RWPE1 (cell line): ENCODE data around the gene PRR16.
A peak's percentile ranks its signal among the peaks of the same experiment; 100 is the strongest.

Source experiments
- CTCF ChIA-PET: fragments of 350-600 bp; sonication (Branson Sonifier 250); formaldehyde crosslinking; extraction: SDS; loops from one replicate; lab custom pipeline; 2021; lab: Yijun Ruan, JAX
- POLR2A ChIA-PET: fragments of 400-600 bp; formaldehyde crosslinking; extraction: SDS; loops from one replicate; lab custom pipeline; 2020; ENCODE audit warnings: antibody characterized with exemption; ENCODE audit not compliant: low non-redundant PET; lab: Yijun Ruan, JAX
- DNase-seq: peaks from one replicate; pipeline ENCODE4 v3.0.0; 2012; ENCODE audit warnings: low spot score
- H3K27ac ChIP-seq: fragments of 450-650 bp; 2 replicates; pipeline ENCODE4 v1.5.1; 2017
- CTCF ChIP-seq: fragments of 450-650 bp; conservative IDR thresholded peaks from 2 replicates; pipeline ENCODE4 v1.5.1; 2017; ENCODE audit warnings: low read depth, mild to moderate bottlenecking

The PRR16 gene

GRCh38 chr5:120586646-120587045 is 122.5 kb downstream of the PRR16 start:
- ChIA-PET POLR2A (no interaction called here), CTCF (interaction anchor here (0.6 to 0.8 kb wide), 2 partner anchors 61 to 1215 kb away, joined by 3 to 4 read pairs; no protein-coding TSS in a partner anchor)
- DNase-seq = no peak
- no peak for TF ChIP-seq CTCF
- no peak overlapping the region for H3K27ac ChIP-seq

- POLR2A ChIA-PET = no interaction called here
- no peak for TF ChIP-seq CTCF
- CTCF ChIA-PET = no interaction called here
- no peak for DNase-seq
- H3K27ac ChIP-seq = no peak overlapping the region
Measured at GRCh38 chr5:120591911-120592310, 127.8 kb downstream of the PRR16 start.

- ChIA-PET POLR2A (no interaction called here), CTCF (interaction anchor here (0.7 kb wide), 1 partner anchor 1380 kb away, joined by 3 read pairs; no protein-coding TSS in a partner anchor)
- H3K27ac ChIP-seq = no peak overlapping the region
- no peak for TF ChIP-seq CTCF
- peak; percentile 48 for DNase-seq
Measured at GRCh38 chr5:120599576-120599975, 135.5 kb downstream of the PRR16 start.

DNA sequence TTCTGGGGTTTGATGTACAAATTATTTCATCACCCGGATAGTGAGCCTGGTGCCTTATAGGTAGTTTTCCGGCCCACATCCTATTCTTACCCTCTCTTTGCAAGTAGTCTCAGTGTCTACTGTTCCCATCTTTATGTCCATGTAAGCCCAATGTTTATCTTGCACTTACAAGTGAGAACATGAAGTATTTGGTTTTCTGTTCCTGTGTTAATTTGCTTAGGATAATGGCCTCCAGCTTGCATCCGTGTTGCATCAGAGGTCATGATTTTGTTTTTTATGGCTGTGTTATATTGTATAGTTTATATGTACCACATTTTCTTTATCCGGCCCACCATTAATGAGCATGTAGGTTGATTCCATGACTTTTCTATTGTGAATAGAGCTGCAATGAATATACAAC is 136.5 kb downstream of the PRR16 start:
- TF ChIP-seq CTCF = no peak
- H3K27ac ChIP-seq = no peak overlapping the region
- ChIA-PET POLR2A (no interaction called here), CTCF (no interaction called here)
- DNase-seq = no peak

GRCh38 chr5:120602033-120602432 is 137.9 kb downstream of the PRR16 start:
- TF ChIP-seq CTCF = no peak
- POLR2A ChIA-PET = no interaction called here
- no peak overlapping the region for H3K27ac ChIP-seq
- no peak for DNase-seq
- CTCF ChIA-PET = no interaction called here

- no peak overlapping the region for H3K27ac ChIP-seq
- CTCF ChIA-PET = no interaction called here
- no peak for TF ChIP-seq CTCF
- peak; percentile 75 for DNase-seq
- POLR2A ChIA-PET = no interaction called here
Measured at GRCh38 chr5:120604884-120605283, 140.8 kb downstream of the PRR16 start.
